ENCODE results near the gene CISD1. TPM values are rescaled to one million over a fixed set of nuclear protein-coding genes. Genes with fewer than 3 reads are reported as not detected.
A peak's percentile ranks its signal among the peaks of the same experiment; 100 is the strongest.

Gene CISD1
- total RNA-seq (10 to 100 TPM in 5 of 7 donors, 1 to 10 TPM in 2; 7.1 to 26.5 (median 17.3) TPM), polyA plus RNA-seq (10 to 100 TPM in 2 of 3 donors, 1 to 10 TPM in 1; 8.5 to 26.4 (median 24.5) TPM)
- long read RNA-seq, donor 1, transcript CISD1-201 (3 exons, 2,479 nt), result major isoform, 10 of 10 reads
- long read RNA-seq, donor 1, partial matches to known transcripts, result 0 of 10 reads
- long read RNA-seq, donor 1, other reads (novel, unspliced or antisense), result 0 of 10 reads
- long read RNA-seq, donor 2, transcript CISD1-201 (3 exons, 2,479 nt), result major isoform, 10 of 10 reads
- long read RNA-seq, donor 2, partial matches to known transcripts, result 0 of 10 reads
- long read RNA-seq, donor 2, other reads (novel, unspliced or antisense), result 0 of 10 reads

DNA sequence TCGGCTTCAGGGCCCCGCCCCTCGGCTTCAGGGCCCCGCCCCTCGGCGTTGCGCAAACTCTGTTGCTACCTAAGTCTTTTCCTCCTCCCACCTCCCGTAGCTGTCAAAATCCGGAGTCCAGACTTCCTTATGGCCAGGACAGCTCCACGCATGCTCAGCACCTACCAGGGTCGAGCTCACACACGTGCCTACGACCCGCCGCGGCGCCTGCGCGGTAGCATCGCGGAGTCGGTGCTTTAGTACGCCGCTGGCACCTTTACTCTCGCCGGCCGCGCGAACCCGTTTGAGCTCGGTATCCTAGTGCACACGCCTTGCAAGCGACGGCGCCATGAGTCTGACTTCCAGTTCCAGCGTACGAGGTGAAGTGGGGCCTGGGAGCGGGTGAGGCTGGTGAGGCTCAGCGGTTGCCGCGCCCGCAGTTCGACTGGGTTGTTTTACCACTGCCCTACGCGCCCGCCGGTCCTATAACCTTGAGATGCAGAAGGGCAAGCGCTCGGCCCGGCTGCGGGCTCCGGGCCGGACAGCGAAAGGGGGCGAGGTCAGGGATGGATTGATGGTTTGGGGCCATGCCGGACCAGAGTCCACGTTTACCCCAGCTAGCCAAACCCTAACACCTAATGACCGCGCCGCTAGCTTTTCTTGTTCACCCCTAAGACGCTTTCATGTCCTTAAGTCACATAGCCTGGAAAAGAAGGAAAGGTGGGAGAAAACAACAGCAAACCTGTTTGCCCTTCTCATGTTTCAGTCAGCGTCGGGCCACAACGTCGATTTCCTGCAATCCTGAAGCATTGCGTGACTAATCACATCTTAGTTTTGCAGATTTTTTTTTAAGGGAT, at the start of gene CISD1:
TSS of gene CISD1 (plus strand) at position 217 of the 836 bp plus-strand sequence. CDS start at position 329, 112 bp downstream.
- Histone ChIP-seq H3K4me3 (peak within 1 kb of the TSS; percentile 57 to 88 (median 70)), H3K27me3 (replicated peaks in 1 of 7) (no peaks in the 10 kb centered on the region), H3K9me3 (no peaks in the 10 kb centered on the region), H3K4me1 (peaks cover 10 to 53% (median 38%) of the 10 kb centered on the region in 6 donors), H3K27ac (peak within 1 kb of the TSS; percentile 91 to 99 (median 98)), H3K36me3 (no peaks in the 10 kb centered on the region)
- WGBS, 5 donors, result 0 to 1% (median 0%) methylated on average over 53 to 66 of the region's 66 CpGs
- peak; percentile 99 for DNase-seq
- intact Hi-C loops (cut with DNase I; ENCODE audit: low total_unique reads), result no loop called here
- peak in 2 of 3 donors; percentile 28 to 51 for TF ChIP-seq POLR2A (IDR thresholded peaks at IDR 0.05)
- TF ChIP-seq POLR2AphosphoS5 (IDR thresholded peaks at IDR 0.05), result peak; percentile 95 to 98 (median 97)
- TF ChIP-seq, protein P1, sequence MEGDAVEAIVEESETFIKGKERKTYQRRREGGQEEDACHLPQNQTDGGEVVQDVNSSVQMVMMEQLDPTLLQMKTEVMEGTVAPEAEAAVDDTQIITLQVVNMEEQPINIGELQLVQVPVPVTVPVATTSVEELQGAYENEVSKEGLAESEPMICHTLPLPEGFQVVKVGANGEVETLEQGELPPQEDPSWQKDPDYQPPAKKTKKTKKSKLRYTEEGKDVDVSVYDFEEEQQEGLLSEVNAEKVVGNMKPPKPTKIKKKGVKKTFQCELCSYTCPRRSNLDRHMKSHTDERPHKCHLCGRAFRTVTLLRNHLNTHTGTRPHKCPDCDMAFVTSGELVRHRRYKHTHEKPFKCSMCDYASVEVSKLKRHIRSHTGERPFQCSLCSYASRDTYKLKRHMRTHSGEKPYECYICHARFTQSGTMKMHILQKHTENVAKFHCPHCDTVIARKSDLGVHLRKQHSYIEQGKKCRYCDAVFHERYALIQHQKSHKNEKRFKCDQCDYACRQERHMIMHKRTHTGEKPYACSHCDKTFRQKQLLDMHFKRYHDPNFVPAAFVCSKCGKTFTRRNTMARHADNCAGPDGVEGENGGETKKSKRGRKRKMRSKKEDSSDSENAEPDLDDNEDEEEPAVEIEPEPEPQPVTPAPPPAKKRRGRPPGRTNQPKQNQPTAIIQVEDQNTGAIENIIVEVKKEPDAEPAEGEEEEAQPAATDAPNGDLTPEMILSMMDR (IDR thresholded peaks at IDR 0.05 in 8 of 11, conservative IDR thresholded peaks at IDR 0.05 in 3 of 11), result peak in 1 of 11 experiments; percentile 19

DNA sequence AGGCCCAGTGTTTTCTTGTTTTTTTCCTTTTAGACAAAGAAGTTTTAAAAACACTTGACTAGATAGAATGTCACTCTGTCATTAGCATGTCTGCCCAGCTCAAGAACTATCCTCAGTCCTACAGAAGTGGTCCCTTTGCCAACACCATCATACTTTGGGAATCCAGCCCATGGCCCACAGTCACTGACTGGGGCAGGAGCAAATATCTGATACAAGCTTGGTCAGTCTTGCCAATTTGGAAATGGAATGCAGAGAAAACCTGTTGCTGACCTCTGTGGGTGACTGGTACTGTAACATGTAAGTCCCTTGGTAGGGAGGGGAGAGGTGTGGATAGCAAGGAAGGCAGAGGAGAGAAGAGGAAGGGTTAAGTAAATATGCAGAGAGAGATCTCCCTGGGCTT, 49.1 kb upstream of the CISD1 start:
- Histone ChIP-seq H3K36me3 (peaks cover 0 to 32% (median 6%) of the 10 kb centered on the region in 6 donors), H3K4me3 (no peak overlapping the region), H3K4me1 (no peaks in the 10 kb centered on the region), H3K27ac (no peak overlapping the region), H3K9me3 (no peaks in the 10 kb centered on the region), H3K27me3 (replicated peaks in 1 of 7) (no peaks in the 10 kb centered on the region)
- no peak for DNase-seq
- intact Hi-C loops (cut with DNase I; ENCODE audit: low total_unique reads), result no loop called here
- TF ChIP-seq, protein P1 (IDR thresholded peaks at IDR 0.05 in 8 of 11, conservative IDR thresholded peaks at IDR 0.05 in 3 of 11), result no peak

DNA sequence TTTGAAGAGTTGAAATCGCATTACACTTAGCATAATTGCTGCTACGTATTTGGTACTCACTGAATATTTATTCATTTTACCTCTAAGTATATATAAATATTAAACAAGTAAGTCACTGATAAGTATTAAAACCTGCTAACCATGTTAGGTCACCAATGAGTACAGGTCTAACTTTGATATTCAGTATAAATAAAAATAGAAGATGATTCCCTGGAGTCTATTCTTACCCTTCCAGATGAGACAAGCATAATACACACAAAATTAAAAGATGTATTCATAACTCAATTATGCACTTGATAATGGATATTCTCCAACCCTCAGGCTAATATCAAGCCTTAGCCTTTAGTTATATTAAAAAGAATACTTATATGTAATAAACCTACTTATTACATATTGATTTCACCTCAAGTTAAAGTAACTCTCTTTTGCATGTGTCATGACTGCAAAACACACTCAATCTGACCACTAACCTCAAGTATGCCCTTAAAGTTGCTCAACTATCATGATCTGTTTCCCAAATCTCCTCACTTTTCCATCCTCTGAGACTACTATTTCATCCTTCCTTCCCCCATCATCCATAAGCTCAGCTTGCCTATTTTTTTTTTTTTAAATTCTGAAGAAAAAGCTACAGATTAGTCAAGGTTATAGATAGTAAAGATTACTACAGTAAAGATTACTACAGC, 48.1 kb upstream of the CISD1 start:
- DNase-seq, result no peak
- TF ChIP-seq POLR2AphosphoS5 (IDR thresholded peaks at IDR 0.05), result no peak
- TF ChIP-seq POLR2A (IDR thresholded peaks at IDR 0.05), result no peak
- TF ChIP-seq, protein P1 (IDR thresholded peaks at IDR 0.05 in 8 of 11, conservative IDR thresholded peaks at IDR 0.05 in 3 of 11), result no peak
- Histone ChIP-seq H3K27ac (no peak overlapping the region), H3K27me3 (replicated peaks in 1 of 7) (no peaks in the 10 kb centered on the region), H3K4me1 (no peaks in the 10 kb centered on the region), H3K4me3 (no peak overlapping the region), H3K9me3 (no peaks in the 10 kb centered on the region), H3K36me3 (peaks cover 0 to 30% (median 4%) of the 10 kb centered on the region in 6 donors)
- 95 to 99% (median 98%) methylated on average over 2 of the region's 2 CpGs for WGBS, 5 donors
- intact Hi-C loops (cut with DNase I; ENCODE audit: low total_unique reads), result no loop called here

All from spleen (tissue), 13 donors.